HEK293T (cell line): Measurements from ENCODE around the gene OR10A4.

ENCODE experiments used
- CTCF ChIA-PET: fragments of 350-600 bp; formaldehyde crosslinking; extraction: SDS; loops from one replicate; lab custom pipeline; 2021; ENCODE audit warnings: antibody characterized with exemption, inconsistent platforms; lab: Yijun Ruan, JAX
- POLR2A ChIA-PET: fragments of 350-600 bp; formaldehyde crosslinking; extraction: SDS; loops from one replicate; lab custom pipeline; 2020; ENCODE audit warnings: antibody characterized with exemption, inconsistent platforms; lab: Yijun Ruan, JAX
- DNase-seq: peaks from one replicate; pipeline ENCODE4 v3.0.0; 2012; ENCODE audit warnings: mixed read lengths; ENCODE audit errors: extremely low spot score
- ARNT ChIP-seq: fragments of 450-650 bp; IDR thresholded peaks from 2 replicates; pipeline ENCODE4 v1.6.1; 2017; ENCODE audit warnings: mild to moderate bottlenecking
- BHLHE40 ChIP-seq: fragments of 450-650 bp; IDR thresholded peaks from 2 replicates; pipeline ENCODE4 v1.6.1; 2016; ENCODE audit warnings: mild to moderate bottlenecking, moderate library complexity, borderline replicate concordance
- CTBP1 ChIP-seq: fragments of 450-650 bp; IDR thresholded peaks from 2 replicates; pipeline ENCODE4 v1.6.1; 2016; ENCODE audit warnings: borderline replicate concordance
- ELF4 ChIP-seq: fragments of 450-650 bp; IDR thresholded peaks from 2 replicates; pipeline ENCODE4 v1.6.1; 2017; ENCODE audit warnings: antibody characterized with exemption
- FOXA1 ChIP-seq: fragments of 450-650 bp; IDR thresholded peaks from 2 replicates; pipeline ENCODE4 v1.6.1; 2016; ENCODE audit warnings: mild to moderate bottlenecking
- FOXK2 ChIP-seq: fragments of 450-650 bp; IDR thresholded peaks from 2 replicates; pipeline ENCODE4 v1.6.1; 2016; ENCODE audit warnings: mild to moderate bottlenecking
- FOXM1 ChIP-seq: fragments of 450-650 bp; IDR thresholded peaks from 2 replicates; pipeline ENCODE4 v1.6.1; 2017; ENCODE audit warnings: mild to moderate bottlenecking, borderline replicate concordance
- HDGF ChIP-seq: fragments of 450-650 bp; IDR thresholded peaks from 2 replicates; pipeline ENCODE4 v1.6.1; 2017; ENCODE audit warnings: antibody characterized with exemption, borderline replicate concordance
- L3MBTL2 ChIP-seq: fragments of 450-650 bp; conservative IDR thresholded peaks from 2 replicates; pipeline ENCODE4 v1.6.1; 2016; ENCODE audit warnings: mild to moderate bottlenecking
- LEF1 ChIP-seq: fragments of 450-650 bp; IDR thresholded peaks from 2 replicates; pipeline ENCODE4 v1.6.1; 2017; ENCODE audit warnings: mild to moderate bottlenecking, borderline replicate concordance
- NFRKB ChIP-seq: fragments of 450-650 bp; IDR thresholded peaks from 2 replicates; pipeline ENCODE4 v1.6.1; 2016; ENCODE audit warnings: mild to moderate bottlenecking, moderate library complexity
- PKNOX1 ChIP-seq: fragments of 450-650 bp; IDR thresholded peaks from 2 replicates; pipeline ENCODE4 v1.6.1; 2016
- SP1 ChIP-seq: fragments of 450-650 bp; IDR thresholded peaks from 2 replicates; pipeline ENCODE4 v1.6.1; 2017
- SUZ12 ChIP-seq: fragments of 450-650 bp; IDR thresholded peaks from 2 replicates; pipeline ENCODE4 v1.6.1; 2016; ENCODE audit warnings: mild to moderate bottlenecking
- TARDBP ChIP-seq: fragments of 450-650 bp; IDR thresholded peaks from 2 replicates; pipeline ENCODE4 v1.6.1; 2016
- ZNF384 ChIP-seq: fragments of 450-650 bp; IDR thresholded peaks from 2 replicates; pipeline ENCODE4 v1.6.1; 2016

The OR10A4 gene

DNA sequence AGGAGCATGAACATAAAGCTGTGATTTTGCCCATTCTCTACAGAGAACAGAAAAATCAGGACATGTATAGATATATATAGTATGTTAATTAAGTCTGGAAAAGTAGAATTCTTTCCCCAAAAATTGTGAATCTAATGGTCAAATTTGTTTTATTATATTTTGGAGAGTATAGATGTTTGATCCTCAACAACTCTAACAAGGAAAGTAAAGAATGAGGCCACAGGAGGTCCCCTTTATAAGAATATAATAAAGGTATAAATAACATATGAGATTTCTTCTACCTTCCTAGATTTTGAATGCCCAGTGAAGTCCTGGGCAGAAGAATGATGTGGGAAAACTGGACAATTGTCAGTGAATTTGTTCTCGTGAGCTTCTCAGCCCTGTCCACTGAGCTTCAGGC lies at the start of gene OR10A4:
Gene OR10A4 (plus strand): TSS at position 301 of the 400 bp plus-strand sequence. CDS start 23 bp downstream, at position 324.
- POLR2A ChIA-PET = no interaction called here
- no peak for DNase-seq
- no peak for TF ChIP-seq L3MBTL2
- no peak for TF ChIP-seq FOXA1
- TF ChIP-seq FOXM1 = no peak
- no peak for TF ChIP-seq ZNF384
- no peak for TF ChIP-seq TARDBP
- TF ChIP-seq PKNOX1 = no peak
- CTCF ChIA-PET = no interaction called here

DNA sequence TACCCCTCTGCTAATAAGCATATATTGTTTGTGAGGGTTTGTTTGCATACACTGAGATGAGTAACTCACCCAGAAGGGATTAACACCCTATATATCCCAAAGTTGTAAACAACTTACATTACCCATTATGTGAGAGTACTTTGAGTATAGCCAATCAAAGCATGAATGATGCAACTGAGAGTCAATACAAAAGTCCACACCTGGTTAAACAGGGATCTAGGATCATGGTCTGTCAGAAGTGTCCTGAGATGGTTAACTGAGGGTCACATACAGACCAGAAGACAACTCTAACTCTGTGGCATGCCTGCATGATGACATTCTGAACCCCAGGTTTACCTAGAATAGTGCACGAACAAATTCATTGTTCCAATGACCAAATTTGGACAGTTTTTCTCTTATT lies 48.3 kb upstream of the OR10A4 start:
- TF ChIP-seq TARDBP (no peak), ARNT (no peak)
- POLR2A ChIA-PET = no interaction called here
- no peak for DNase-seq
- CTCF ChIA-PET = no interaction called here

GRCh38 chr11:6833356-6833755 lies 43.1 kb upstream of the OR10A4 start:
- CTCF ChIA-PET = interaction anchor here (1.3 kb wide), 1 partner anchor 21 kb away, joined by 5 read pairs; no protein-coding TSS in a partner anchor
- no peak for DNase-seq
- no peak for TF ChIP-seq SP1
- TF ChIP-seq LEF1 = no peak
- no peak for TF ChIP-seq FOXM1
- no peak for TF ChIP-seq ELF4
- TF ChIP-seq TARDBP = no peak
- no peak for TF ChIP-seq L3MBTL2
- no peak for TF ChIP-seq CTBP1
- no peak for TF ChIP-seq FOXK2
- POLR2A ChIA-PET = no interaction called here

GRCh38 chr11:6834021-6834420 lies 42.4 kb upstream of the OR10A4 start:
- POLR2A ChIA-PET = interaction anchor here (1.1 kb wide), 1 partner anchor 92 kb away, joined by 4 read pairs; the partner anchor contains the start of gene ZNF215
- CTCF ChIA-PET = interaction anchor here (1.3 kb wide), 1 partner anchor 22 kb away, joined by 5 read pairs; no protein-coding TSS in a partner anchor
- DNase-seq = no peak
- TF ChIP-seq HDGF (no peak), L3MBTL2 (no peak), SP1 (no peak), BHLHE40 (no peak), PKNOX1 (no peak), FOXM1 (no peak), NFRKB (no peak), ELF4 (no peak), FOXA1 (no peak)

- POLR2A ChIA-PET = no interaction called here
- CTCF ChIA-PET = no interaction called here
- DNase-seq = no peak
- no peak for TF ChIP-seq FOXK2
- no peak for TF ChIP-seq LEF1
- TF ChIP-seq PKNOX1 = no peak
- TF ChIP-seq FOXM1 = no peak
- TF ChIP-seq BHLHE40 = no peak
- TF ChIP-seq TARDBP = no peak
- no peak for TF ChIP-seq NFRKB
- TF ChIP-seq FOXA1 = no peak
- no peak for TF ChIP-seq L3MBTL2
- no peak for TF ChIP-seq HDGF
- TF ChIP-seq CTBP1 = no peak
- TF ChIP-seq SP1 = no peak
- TF ChIP-seq SUZ12 = no peak
- TF ChIP-seq ELF4 = no peak
- no peak for TF ChIP-seq ZNF384
- no peak for TF ChIP-seq ARNT
Observed at GRCh38 chr11:6841694-6842093, 34.7 kb upstream of the OR10A4 start.

- POLR2A ChIA-PET = no interaction called here
- DNase-seq = no peak
- CTCF ChIA-PET = no interaction called here
- no peak for TF ChIP-seq FOXM1
- TF ChIP-seq LEF1 = no peak
- no peak for TF ChIP-seq L3MBTL2
- no peak for TF ChIP-seq ARNT
- TF ChIP-seq SP1 = no peak
- no peak for TF ChIP-seq BHLHE40
- no peak for TF ChIP-seq ZNF384
- TF ChIP-seq TARDBP = no peak
- no peak for TF ChIP-seq PKNOX1
- no peak for TF ChIP-seq FOXA1
- TF ChIP-seq CTBP1 = no peak
- TF ChIP-seq FOXK2 = no peak
- no peak for TF ChIP-seq HDGF
- TF ChIP-seq SUZ12 = no peak
- no peak for TF ChIP-seq NFRKB
- TF ChIP-seq ELF4 = no peak
Observed at GRCh38 chr11:6843670-6844069, 32.8 kb upstream of the OR10A4 start.
